GM13976 (cell line): ENCODE data around the gene RRBP1.

Experiments
- DNase-seq: peaks from one replicate; pipeline ENCODE4 v3.0.0; 2012; ENCODE audit warnings: low spot score
- CTCF ChIP-seq: IDR thresholded peaks from 2 replicates; pipeline ENCODE4 v1.5.1; 2012; ENCODE audit warnings: borderline replicate concordance, mild to moderate bottlenecking; ENCODE audit not compliant: insufficient read depth; ENCODE audit errors: extremely low read depth, missing control alignments, control extremely low read depth
- in situ Hi-C: fragments of 300-500 bp; cut with MboI; formaldehyde crosslinking; loops from one replicate; pipeline ENCODE4 v1.12.0; 2022; ENCODE audit warnings: low sequenced_read_pairs, mixed read lengths, inconsistent platforms; ENCODE audit not compliant: unreplicated experiment

The RRBP1 gene

GRCh38 chr20:17572034-17572638 is 109.9 kb downstream of the RRBP1 start:
- no peak for DNase-seq
- no peak for TF ChIP-seq CTCF
- in situ Hi-C loops: no loop called here

- DNase-seq: peak; percentile 54
- in situ Hi-C loops: no loop called here
- no peak for TF ChIP-seq CTCF
These were observed 110.9 kb downstream of the RRBP1 start for GRCh38 chr20:17571153-17571527.

GRCh38 chr20:17570347-17571152 is 111.5 kb downstream of the RRBP1 start:
- in situ Hi-C loops: no loop called here
- TF ChIP-seq CTCF: peak; percentile 6
- DNase-seq: peak; percentile 32

- no peak for TF ChIP-seq CTCF
- in situ Hi-C loops: no loop called here
- DNase-seq: peak; percentile 96
These were observed 112.3 kb downstream of the RRBP1 start, which contains the start of gene DSTN for GRCh38 chr20:17569616-17570346. TSS of gene DSTN (plus strand) at chr20:17570075. CDS start at chr20:17570209, 134 bp downstream.

- no peak for TF ChIP-seq CTCF
- in situ Hi-C loops: no loop called here
- peak; percentile 54 for DNase-seq
These were observed 113.0 kb downstream of the RRBP1 start for GRCh38 chr20:17568972-17569521.

GRCh38 chr20:17568045-17568788 is 113.8 kb downstream of the RRBP1 start:
- TF ChIP-seq CTCF: no peak
- DNase-seq: no peak
- in situ Hi-C loops: no loop called here
